H9 (cell line): ENCODE data around the gene MGAT5. TPM values are rescaled to one million over a fixed set of nuclear protein-coding genes. Genes with fewer than 3 reads are reported as not detected.

Experiments used
- DNase-seq: peaks from one replicate; pipeline ENCODE4 v3.0.0-alpha.2; 2017
- H2AFZ ChIP-seq: one replicate; pipeline ENCODE4 v1.6.1; 2013; ENCODE audit warnings: mild to moderate bottlenecking, low read length, control low read depth, moderate library complexity
- H2AK5ac ChIP-seq: 2 replicates; pipeline ENCODE4 v1.6.1; 2013; ENCODE audit warnings: low read length, control low read depth, mixed read lengths; ENCODE audit not compliant: insufficient read length
- H2BK120ac ChIP-seq: one replicate; pipeline ENCODE4 v1.6.1; 2013; ENCODE audit warnings: low read depth, mild to moderate bottlenecking, low read length, control low read depth, inconsistent platforms; ENCODE audit not compliant: poor library complexity, severe bottlenecking
- H2BK12ac ChIP-seq: 2 replicates; pipeline ENCODE4 v1.6.1; 2013; ENCODE audit warnings: low read length, control low read depth, mixed read lengths, low read depth; ENCODE audit not compliant: insufficient read length
- H2BK15ac ChIP-seq: 2 replicates; pipeline ENCODE4 v1.6.1; 2013; ENCODE audit warnings: low read depth, low read length, control low read depth
- H2BK20ac ChIP-seq: one replicate; pipeline ENCODE4 v1.6.1; 2013; ENCODE audit warnings: low read depth, mild to moderate bottlenecking, low read length, control low read depth, inconsistent platforms; ENCODE audit not compliant: poor library complexity, severe bottlenecking
- H2BK5ac ChIP-seq: 2 replicates; pipeline ENCODE4 v1.6.1; 2013; ENCODE audit warnings: low read length, control low read depth, mixed read lengths; ENCODE audit not compliant: insufficient read length
- H3K14ac ChIP-seq: 2 replicates; pipeline ENCODE4 v1.6.1; 2013; ENCODE audit warnings: low read length, control low read depth; ENCODE audit not compliant: insufficient read depth
- H3K18ac ChIP-seq: 2 replicates; pipeline ENCODE4 v1.6.1; 2013; ENCODE audit warnings: low read depth, mild to moderate bottlenecking, mixed read lengths, low read length, control low read depth; ENCODE audit not compliant: insufficient read length
- H3K23ac ChIP-seq: 2 replicates; pipeline ENCODE4 v1.6.1; 2013; ENCODE audit warnings: low read length, control low read depth, mixed read lengths, low read depth; ENCODE audit not compliant: insufficient read length
- H3K23me2 ChIP-seq: 2 replicates; pipeline ENCODE4 v1.6.1; 2013; ENCODE audit warnings: low read depth, mild to moderate bottlenecking, mixed read lengths, low read length, control low read depth; ENCODE audit not compliant: insufficient read length, poor library complexity, severe bottlenecking
- H3K27ac ChIP-seq: 2 replicates; pipeline ENCODE4 v1.5.1; 2013; ENCODE audit warnings: low read length, control low read depth, mixed read lengths, low read depth; ENCODE audit not compliant: insufficient read length
- H3K27me3 ChIP-seq: 2 replicates; pipeline ENCODE4 v1.6.1; 2013; ENCODE audit warnings: low read length, control low read depth, inconsistent platforms; ENCODE audit not compliant: insufficient read depth
- H3K4ac ChIP-seq: 2 replicates; pipeline ENCODE4 v1.6.1; 2013; ENCODE audit warnings: low read depth, mild to moderate bottlenecking, control low read depth, inconsistent platforms, low read length, moderate library complexity
- H3K4me1 ChIP-seq: 2 replicates; pipeline ENCODE4 v1.6.1; 2013; ENCODE audit warnings: low read length, control low read depth, inconsistent platforms; ENCODE audit not compliant: insufficient read depth
- H3K4me2 ChIP-seq: 2 replicates; pipeline ENCODE4 v1.6.1; 2013; ENCODE audit warnings: low read length, control low read depth, mixed read lengths; ENCODE audit not compliant: insufficient read length, insufficient read depth
- H3K56ac ChIP-seq: 2 replicates; pipeline ENCODE4 v1.6.1; 2013; ENCODE audit warnings: low read depth, mild to moderate bottlenecking, mixed read lengths, low read length, control low read depth; ENCODE audit not compliant: insufficient read length
- H3K79me1 ChIP-seq: 2 replicates; pipeline ENCODE4 v1.6.1; 2013; ENCODE audit warnings: low read depth, mild to moderate bottlenecking, moderate library complexity, low read length, control low read depth, inconsistent platforms; ENCODE audit not compliant: insufficient read depth, poor library complexity, severe bottlenecking
- H3K79me2 ChIP-seq: 2 replicates; pipeline ENCODE4 v1.6.1; 2013; ENCODE audit warnings: low read length, control low read depth, inconsistent platforms; ENCODE audit not compliant: insufficient read depth
- H3K9ac ChIP-seq: 2 replicates; pipeline ENCODE4 v1.6.1; 2013; ENCODE audit warnings: low read length, control low read depth, mixed read lengths; ENCODE audit not compliant: insufficient read length; ENCODE audit errors: extremely low read depth
- H3K9me3 ChIP-seq: one replicate; pipeline ENCODE4 v1.6.1; 2013; ENCODE audit warnings: low read depth, low read length, inconsistent platforms; ENCODE audit not compliant: control insufficient read depth
- H3T11ph ChIP-seq: one replicate; pipeline ENCODE4 v1.6.1; 2013; ENCODE audit warnings: mild to moderate bottlenecking, low read length, control low read depth, inconsistent platforms
- H4K20me1 ChIP-seq: one replicate; pipeline ENCODE4 v1.6.1; 2013; ENCODE audit not compliant: control insufficient read depth, insufficient read length, insufficient read depth
- H4K5ac ChIP-seq: 2 replicates; pipeline ENCODE4 v1.6.1; 2013; ENCODE audit warnings: low read depth, mild to moderate bottlenecking, mixed read lengths, low read length, control low read depth; ENCODE audit not compliant: insufficient read length
- H4K8ac ChIP-seq: replicated peaks from 2 replicates; pipeline ENCODE4 v1.6.1; 2013; ENCODE audit warnings: low read length, control low read depth, mixed read lengths, low read depth; ENCODE audit not compliant: insufficient read length
- H4K91ac ChIP-seq: 2 replicates; pipeline ENCODE4 v1.6.1; 2013; ENCODE audit warnings: low read depth, mild to moderate bottlenecking, moderate library complexity, mixed read lengths, low read length, control low read depth; ENCODE audit not compliant: insufficient read length
- H3K27ac Mint-ChIP-seq, 3 experiments: 2 replicates in 2 of 3; 3 replicates in 1 of 3; pipeline ENCODE4 v1.8.0; 2020 to 2021; ENCODE audit warnings: mixed read lengths in 3 of 3, mild to moderate bottlenecking in 1 of 3, moderate library complexity in 1 of 3
- H3K27me3 Mint-ChIP-seq: 2 replicates; pipeline ENCODE4 v1.8.0; 2021; ENCODE audit warnings: low read depth, mild to moderate bottlenecking, moderate library complexity, mixed read lengths
- H3K36me3 Mint-ChIP-seq, 3 experiments: 2 replicates in 2 of 3; 3 replicates in 1 of 3; pipeline ENCODE4 v1.8.0; 2020 to 2021; ENCODE audit warnings: low read depth in 3 of 3, mixed read lengths in 3 of 3; ENCODE audit not compliant: insufficient read depth in 1 of 3
- H3K4me1 Mint-ChIP-seq, 2 experiments: 2 replicates each; pipeline ENCODE4 v1.8.0; 2020; ENCODE audit warnings: mixed read lengths in 2 of 2
- H3K4me3 Mint-ChIP-seq, 2 experiments: 2 replicates in 1 of 2; 3 replicates in 1 of 2; pipeline ENCODE4 v1.8.0; 2020 to 2021; ENCODE audit warnings: mild to moderate bottlenecking in 2 of 2, mixed read lengths in 2 of 2, moderate library complexity in 1 of 2
- H3K9me3 Mint-ChIP-seq, 2 experiments: 2 replicates in 1 of 2; 3 replicates in 1 of 2; pipeline ENCODE4 v1.8.0; 2020; ENCODE audit warnings: mild to moderate bottlenecking in 2 of 2, mixed read lengths in 2 of 2, moderate library complexity in 1 of 2
- WGBS: extraction: QIAGEN DNeasy Blood & Tissue Kit; methylation state at CpG from one replicate; pipeline ENCODE4 v1.1.7; 2013; ENCODE audit warnings: missing lambda C conversion rate, low lambda C conversion rate, mixed read lengths; ENCODE audit not compliant: insufficient read length; ENCODE audit errors: extremely low coverage; 5-methylcytosine and 5-hydroxymethylcytosine counted together
- total RNA-seq: library from RNA; stranded (reverse); gene quantifications from 2 replicates; pipeline ENCODE4 v1.2.1, GENCODE V29; 2021
- TF ChIP-seq, protein P1 (sequence below): fragments of 200-600 bp; sonication (generic); conservative IDR thresholded peaks from 3 replicates; pipeline ENCODE4 v1.8.0; 2021; ENCODE audit warnings: antibody characterized with exemption, mild to moderate bottlenecking

Gene MGAT5
- total RNA-seq, 1 experiment from 2014 or later, result 25.7 TPM

GRCh38 chr2:134292514-134292913 lies 38.6 kb downstream of the MGAT5 start:
- Histone ChIP-seq H3K79me1 (no peaks in the 10 kb centered on the region), H3K18ac (no peak overlapping the region), H2AK5ac (no peak overlapping the region), H3K9ac (no peak overlapping the region), H2AFZ (no peak overlapping the region), H3K27me3 (no peaks in the 10 kb centered on the region), H3K56ac (no peak overlapping the region), H2BK15ac (no peak overlapping the region), H3K27ac (no peak overlapping the region), H4K91ac (no peak overlapping the region), H3K23me2 (no peaks in the 10 kb centered on the region), H3K9me3 (no peaks in the 10 kb centered on the region), H4K5ac (no peak overlapping the region), H3K4me1 (peaks cover 5% of the 10 kb centered on the region), H2BK12ac (no peak overlapping the region), H3K23ac (no peak overlapping the region), H2BK20ac (no peak overlapping the region), H3K14ac (no peak overlapping the region), H3K79me2 (no peaks in the 10 kb centered on the region; the same call in 1 of the 2 replicates), H3K4ac (no peak overlapping the region), H2BK120ac (no peak overlapping the region), H4K8ac (no peak overlapping the region), H3T11ph (no peak overlapping the region), H3K4me2 (no peak overlapping the region), H2BK5ac (no peak overlapping the region), H4K20me1 (no peaks in the 10 kb centered on the region)
- H3K27ac Mint-ChIP-seq, result no peak overlapping the region
- TF ChIP-seq, protein P1, sequence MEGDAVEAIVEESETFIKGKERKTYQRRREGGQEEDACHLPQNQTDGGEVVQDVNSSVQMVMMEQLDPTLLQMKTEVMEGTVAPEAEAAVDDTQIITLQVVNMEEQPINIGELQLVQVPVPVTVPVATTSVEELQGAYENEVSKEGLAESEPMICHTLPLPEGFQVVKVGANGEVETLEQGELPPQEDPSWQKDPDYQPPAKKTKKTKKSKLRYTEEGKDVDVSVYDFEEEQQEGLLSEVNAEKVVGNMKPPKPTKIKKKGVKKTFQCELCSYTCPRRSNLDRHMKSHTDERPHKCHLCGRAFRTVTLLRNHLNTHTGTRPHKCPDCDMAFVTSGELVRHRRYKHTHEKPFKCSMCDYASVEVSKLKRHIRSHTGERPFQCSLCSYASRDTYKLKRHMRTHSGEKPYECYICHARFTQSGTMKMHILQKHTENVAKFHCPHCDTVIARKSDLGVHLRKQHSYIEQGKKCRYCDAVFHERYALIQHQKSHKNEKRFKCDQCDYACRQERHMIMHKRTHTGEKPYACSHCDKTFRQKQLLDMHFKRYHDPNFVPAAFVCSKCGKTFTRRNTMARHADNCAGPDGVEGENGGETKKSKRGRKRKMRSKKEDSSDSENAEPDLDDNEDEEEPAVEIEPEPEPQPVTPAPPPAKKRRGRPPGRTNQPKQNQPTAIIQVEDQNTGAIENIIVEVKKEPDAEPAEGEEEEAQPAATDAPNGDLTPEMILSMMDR, result no peak
- no peaks in the 10 kb centered on the region for H3K27me3 Mint-ChIP-seq
- H3K36me3 Mint-ChIP-seq, result no peaks in the 10 kb centered on the region
- no peak overlapping the region for H3K4me3 Mint-ChIP-seq
- no peak for DNase-seq
- peaks cover 9 to 16% of the 10 kb centered on the region in 2 experiments for H3K4me1 Mint-ChIP-seq
- whole genome bisulfite sequencing, result no CpG with 5 or more reads among the region's 3 CpGs
- no peaks in the 10 kb centered on the region; a peak in 1 of 5 replicates for H3K9me3 Mint-ChIP-seq
